ENCODE results near the gene DNAJC17.
A peak's percentile ranks its signal among the peaks of the same experiment; 100 is the strongest.

DNAJC17 gene

DNA sequence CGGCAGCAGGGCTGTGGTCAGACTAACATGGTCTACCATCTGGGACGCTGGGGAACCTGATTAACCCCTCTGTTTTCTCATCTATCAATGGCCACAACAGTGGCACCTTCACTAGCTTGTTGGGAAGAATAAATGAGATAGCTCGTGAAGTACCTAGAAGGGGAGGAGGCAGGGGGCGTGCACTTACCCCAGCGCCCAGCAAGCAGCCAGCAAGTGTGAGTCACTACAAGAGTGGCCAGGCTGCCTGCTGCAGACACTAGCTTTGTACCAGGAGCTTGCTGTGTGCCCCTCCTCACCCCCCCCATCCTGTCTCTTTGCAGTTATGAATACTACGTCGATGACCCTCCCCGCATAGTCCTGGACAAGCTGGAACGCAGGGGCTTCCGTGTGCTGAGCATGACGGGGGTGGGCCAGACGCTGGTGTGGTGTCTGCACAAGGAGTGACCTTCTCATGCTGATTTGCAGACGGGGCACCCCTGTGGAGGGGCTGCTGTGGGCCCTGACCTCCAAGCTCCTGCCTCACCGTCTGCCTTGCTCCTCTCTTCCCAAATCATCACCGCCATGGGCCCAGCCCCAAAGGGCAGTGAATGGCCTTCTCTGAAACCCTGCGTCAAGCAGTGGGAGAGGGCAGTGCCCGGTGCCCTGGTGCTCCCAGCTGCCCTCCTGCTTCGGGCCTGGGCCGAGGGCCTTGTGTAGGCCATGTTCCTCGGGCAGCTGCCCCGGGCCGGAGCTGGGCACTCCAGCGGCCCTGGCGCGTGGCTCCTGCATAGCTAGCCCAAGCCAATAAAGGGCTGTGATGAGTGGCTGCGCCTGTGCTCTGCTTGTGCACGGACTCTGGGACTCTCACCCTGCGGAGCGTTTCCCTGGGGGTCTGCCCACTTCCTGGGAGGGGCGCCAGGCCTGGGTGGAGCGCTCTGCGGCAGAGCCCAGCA lies 40.1 kb downstream of the DNAJC17 start:
- no peak for DNase-seq

DNA sequence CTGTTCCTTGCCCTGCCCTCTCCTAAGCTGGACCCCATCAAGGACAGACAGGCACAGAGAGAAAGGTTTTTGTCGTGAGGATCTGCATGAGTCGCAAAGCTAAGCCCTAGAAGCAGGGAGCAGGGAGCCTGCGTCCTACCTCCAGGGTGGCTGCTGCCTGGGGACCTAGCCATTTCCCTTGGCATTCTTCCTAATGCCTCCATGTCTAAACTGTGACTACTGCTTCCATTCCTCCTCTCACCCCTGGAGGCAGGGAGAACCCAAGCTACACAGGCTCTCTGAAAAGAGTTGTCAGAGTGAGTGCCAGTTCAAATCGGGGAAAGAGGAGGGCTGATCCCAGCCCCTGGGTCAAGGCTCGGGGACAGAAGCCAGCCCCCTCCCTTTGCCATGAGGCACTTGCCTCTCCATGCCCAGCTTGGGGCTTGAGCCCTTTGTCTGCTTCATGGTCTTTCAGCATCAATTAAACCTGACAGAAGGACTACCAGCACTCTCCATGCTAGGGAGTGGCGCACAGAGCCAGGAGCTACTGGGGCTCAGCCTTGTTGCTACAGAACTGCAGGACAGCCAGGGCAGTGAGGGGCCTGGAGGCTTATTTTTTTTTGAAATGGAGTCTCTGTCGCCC lies 41.0 kb downstream of the DNAJC17 start:
- DNase-seq: no peak

DNA sequence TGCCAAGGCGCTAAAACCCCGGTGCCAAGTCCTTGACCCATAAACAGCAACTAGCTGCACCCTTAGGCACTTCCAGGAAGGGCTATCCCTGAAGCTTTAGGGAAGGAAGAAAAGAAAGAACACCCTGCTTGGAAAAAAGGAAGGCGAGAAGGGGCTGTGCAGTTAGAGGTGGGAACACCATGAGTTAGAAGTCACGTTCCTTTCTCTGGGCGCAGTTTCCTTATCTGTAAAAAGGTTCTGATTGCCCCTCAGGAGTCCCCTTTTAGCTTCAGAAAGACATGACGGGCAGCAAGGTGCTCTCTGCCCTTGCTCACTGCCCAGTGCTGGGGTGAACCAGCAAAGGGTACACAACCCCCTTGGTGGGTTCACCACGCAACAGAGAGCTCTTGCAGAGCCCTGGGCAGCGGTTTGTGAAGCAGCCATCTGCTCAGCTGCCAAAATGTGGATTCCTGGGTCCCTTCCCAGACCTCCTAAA lies 42.6 kb downstream of the DNAJC17 start:
- DNase-seq: peak; percentile 24 to 39 (median 28)

DNA sequence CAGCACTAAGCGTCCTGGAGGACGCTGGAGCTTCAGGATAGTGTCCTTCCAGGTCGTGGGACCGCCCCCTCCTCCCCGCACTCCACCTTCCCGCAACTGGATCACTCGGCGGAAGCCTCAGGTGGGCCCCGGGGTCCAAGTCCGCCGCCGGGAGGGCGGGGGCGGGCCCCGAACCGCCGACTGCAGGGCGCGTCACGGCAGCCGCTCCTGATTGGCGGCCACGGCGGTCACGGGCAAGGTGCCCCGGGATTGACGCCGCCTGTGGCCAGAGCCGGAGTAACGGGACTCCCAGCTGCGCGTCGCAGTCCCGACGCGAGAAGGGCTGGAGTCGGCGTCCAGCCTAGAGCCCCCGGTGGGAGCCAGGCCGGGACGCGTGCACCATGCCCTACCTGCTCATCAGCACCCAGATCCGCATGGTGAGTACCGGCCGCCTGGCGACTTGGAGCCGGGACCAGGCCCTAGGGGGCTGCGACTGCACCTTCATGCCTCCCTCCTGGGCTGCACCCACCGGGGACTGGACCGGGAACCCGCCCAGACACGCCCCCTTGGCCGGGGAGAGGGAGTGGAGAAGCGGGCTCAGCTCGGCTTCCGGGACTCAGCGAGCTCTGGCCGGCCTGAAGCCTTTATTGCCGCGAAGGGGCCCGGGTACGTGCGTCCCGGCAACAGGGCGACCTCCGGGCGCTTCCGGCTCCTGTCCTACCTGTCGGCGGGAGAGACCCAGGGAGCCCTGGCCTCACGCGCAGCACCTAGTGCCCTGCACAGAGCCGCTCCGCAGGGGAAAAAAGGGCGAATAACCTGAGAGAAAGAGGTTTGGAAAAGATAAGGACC lies 43.3 kb downstream of the DNAJC17 start, which contains the start of gene GCHFR:
TSS of gene GCHFR (plus strand) at position 268 of the 828 bp plus-strand sequence. CDS start at position 381, 113 bp downstream.
- peak; percentile 74 to 90 (median 82) for DNase-seq

DNA sequence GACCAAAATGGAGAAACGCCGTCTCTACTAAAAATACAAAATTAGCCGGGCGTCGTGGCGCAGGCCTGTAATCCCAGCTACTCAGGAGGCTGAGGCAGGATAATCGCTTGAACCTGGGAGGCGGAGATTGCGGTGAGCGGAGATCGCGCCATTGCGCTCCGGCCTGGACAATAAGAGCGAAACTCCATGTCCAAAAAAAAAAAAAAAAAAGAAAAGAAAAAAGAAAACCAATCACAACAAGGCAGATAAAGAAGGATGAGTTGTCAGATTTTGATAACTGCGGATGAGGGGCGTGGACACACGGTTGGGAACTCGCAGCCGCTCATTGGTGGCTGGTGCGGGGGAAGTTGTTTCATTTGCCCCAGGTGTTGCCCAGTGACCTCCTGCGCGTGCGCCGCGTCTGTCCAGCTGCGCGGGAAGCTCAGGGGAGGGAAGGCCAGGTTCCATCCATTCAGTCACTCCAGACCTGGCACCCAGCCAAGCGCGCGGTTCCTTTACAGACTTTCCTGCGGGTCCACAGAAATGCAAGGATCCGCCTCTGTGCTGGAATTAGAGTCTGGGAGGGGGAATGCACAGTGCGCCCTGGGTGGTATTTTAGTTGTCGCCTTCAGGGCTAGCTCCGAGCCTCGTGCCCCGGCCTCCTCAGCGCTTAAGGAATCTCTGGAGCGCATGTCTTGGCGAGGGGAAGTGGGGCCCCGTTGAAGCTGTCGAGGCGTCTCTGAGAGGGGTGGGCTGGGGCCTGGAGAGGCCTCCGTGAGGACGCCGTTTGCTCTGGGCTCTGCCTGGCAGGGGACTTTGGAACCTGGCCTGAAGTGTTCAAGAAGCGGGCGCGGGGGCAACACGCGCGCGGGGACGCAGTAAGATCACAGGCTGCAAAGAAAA lies 44.1 kb downstream of the DNAJC17 start:
- DNase-seq: peak; percentile 36 to 66 (median 49)

DNA sequence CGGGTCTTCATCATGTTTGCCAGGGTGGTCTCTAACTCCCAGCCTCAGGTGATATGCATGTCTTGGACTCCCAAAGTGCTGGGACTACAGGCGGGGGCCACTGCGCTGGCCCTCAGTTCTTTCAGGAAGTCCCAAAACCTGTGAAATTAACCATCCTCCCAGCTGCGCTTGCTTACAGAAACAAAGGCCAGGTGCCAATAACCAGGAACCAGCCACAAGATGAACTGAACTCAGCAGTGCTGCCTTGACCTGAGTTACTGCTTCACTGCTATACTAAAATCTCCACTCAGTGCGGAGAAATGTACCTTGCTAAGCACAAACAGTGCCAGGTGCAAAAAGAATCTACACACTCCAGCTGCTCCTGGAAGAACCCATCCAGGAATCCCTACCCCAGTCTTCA lies 47.3 kb downstream of the DNAJC17 start:
- no peak for DNase-seq

- no peak for DNase-seq
Measured at GRCh38 chr15:40756938-40757337, 50.3 kb downstream of the DNAJC17 start.

- no peak for DNase-seq
Measured at GRCh38 chr15:40755812-40756208, 51.5 kb downstream of the DNAJC17 start.

DNA sequence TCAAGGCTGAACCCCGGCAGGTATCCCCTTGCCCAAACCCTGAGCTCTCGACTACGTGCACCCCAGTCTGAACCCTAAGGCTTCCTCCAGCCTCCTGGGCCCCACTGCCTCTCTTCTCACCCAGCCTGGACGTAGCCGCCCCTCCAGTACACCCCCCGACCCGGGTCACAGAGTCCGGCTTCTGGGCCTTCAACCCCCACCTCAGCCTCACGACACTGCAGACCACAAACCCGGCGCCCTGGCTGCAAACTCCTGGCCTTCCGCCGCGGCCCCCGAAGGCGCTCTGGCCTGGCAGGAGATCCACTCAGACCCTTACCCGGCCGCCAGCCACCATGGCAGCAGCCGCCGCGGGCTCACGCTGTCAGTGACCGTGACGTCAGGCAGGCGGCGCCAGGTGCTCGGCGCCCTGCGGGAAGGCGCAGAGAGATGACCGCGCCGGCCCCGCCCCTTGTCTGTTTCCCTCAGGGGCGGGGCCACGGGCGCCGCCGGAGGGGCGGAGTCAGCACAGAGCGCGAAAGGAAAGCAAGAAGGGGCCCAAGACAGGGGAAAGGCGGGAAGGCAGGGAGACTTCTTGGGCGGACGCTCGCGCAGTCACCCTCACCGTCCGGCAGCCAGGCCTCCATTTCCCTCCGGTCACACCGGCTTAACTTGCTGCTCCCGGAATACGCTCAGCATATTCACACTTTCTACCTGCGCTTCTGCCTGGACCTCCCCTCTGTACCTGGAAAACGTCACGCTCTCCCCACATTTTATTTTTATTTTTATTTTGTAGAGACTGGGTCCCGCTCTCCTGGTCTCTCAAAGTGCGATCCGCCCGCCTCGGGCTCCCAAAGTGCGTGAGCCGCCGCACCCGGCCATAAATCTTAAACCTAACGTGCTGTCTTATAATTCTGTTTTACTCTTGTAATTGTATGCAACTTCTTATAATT lies 52.1 kb downstream of the DNAJC17 start, which contains the start of gene RMDN3:
TSS of gene RMDN3 (minus strand) at position 372 of the 929 bp plus-strand sequence. CDS start 471 bp downstream, outside the sequence.
- peak; percentile 97 to 99 (median 98) for DNase-seq

GRCh38 chr15:40754574-40754882 lies 52.7 kb downstream of the DNAJC17 start:
- DNase-seq: peak in 3 of 4 experiments; percentile 13 to 47 (median 33)

GRCh38 chr15:40751745-40752144 lies 55.5 kb downstream of the DNAJC17 start:
- no peak for DNase-seq

DNA sequence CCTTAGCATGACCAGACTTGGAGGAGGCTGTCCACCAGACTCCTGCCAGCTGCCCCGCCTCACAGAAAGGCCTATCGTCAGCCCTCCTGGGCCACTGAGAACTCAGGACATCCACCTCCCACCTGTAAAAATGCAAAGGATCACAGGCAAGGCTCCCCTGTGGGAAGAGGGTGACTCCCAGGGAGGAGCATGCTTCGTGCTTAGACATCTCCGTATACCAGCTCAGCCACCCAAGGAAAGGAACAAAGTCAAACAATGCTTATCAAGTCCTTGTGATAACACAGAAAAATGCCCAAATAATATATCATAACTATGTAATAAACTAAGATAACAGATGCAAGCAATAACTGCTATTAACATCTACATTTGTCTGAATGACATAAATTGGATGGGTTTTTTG lies 56.4 kb downstream of the DNAJC17 start:
- no peak for DNase-seq

GRCh38 chr15:40749151-40749630 lies 58.1 kb downstream of the DNAJC17 start:
- DNase-seq: no peak

DNA sequence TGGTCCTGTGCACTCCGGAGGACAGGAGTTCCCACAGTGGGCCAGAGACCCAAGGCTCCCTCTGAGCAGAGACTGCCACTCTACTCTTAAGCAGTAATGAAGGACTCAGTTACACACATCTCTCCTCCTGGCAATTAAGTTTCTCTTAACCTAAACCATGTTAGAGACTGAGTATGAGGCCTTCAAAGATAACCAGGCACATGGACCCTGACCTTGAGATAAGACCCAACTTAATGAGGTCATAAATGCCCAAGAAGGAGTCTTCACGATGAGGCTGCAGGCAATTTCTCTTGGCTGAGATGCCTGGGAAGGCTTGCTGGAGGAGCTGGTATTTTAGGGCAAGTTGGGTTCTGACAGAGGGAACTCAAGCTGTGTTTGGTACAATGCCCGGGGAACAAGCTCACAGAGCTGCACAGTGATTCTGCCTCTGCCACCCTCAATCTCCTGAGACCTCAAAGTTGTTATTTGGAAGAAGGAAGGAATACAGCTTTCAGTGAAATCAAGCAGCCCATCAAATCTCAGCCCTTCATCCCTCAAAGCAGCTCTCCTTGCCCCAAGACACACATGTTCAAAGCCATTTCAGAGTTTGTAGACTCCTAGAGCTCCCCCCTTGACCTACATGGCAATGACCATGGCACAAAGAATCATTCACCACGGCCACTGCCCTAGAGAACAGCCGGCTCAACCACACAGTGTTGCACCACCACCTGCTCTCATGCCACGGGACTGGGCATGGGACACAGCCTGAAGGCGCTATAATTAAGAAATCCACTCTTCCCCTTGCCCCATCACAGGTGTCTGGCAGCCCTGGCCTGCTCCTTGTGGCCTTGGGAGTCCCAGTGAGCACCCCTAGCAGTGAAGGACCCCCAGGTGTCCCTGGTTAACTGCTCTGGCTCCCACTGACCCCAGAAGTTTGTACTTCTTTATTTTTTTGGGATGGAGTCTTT lies 59.3 kb downstream of the DNAJC17 start:
- DNase-seq: peak; percentile 63 to 82 (median 75)

- peak; percentile 48 to 83 (median 78) for DNase-seq
Measured at GRCh38 chr15:40746916-40747418, 60.3 kb downstream of the DNAJC17 start.

DNA sequence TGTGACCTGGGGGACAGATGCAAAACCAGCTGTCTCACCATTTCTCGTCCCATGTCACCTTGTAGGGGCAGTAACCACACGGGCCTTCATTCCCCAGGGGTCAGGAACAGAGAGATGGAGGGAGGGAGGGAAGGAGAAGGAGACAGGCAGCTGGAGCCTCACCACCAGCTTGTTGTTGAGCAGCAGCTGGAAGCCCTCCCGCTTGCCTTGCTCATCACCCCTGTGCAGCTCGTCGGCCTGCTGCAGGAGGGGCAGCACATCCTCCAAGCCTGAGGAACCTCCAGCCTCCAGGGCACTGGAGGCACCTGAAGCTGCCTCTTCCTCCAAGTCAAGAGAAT lies 62.5 kb downstream of the DNAJC17 start:
- DNase-seq: no peak

GRCh38 chr15:40743921-40744814 lies 63.1 kb downstream of the DNAJC17 start:
- DNase-seq: peak; percentile 90 to 96 (median 92)

DNA sequence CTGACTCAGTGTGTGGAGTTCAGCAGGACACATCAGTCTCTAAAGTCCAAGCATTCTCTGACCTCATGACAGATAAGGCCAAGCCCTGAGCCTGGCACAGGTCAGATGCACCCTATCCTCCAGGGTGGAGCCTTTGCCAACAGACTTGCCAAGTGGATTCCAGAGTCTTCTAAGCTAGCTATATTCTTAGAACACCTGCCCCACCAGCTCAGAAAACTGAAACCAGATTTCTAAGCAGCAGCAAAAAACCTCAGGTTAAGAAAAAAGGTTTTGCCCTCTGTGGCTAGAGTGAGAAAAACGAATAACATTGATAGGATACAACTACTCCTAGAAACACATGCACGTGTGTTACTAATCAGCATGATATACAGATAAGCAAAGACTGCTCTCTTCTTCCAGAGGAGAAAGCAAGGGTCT lies 63.8 kb downstream of the DNAJC17 start:
- DNase-seq: no peak

Measured in suppressor macrophage (primary cell).